ENCODE data around the gene SLC25A27. TPM values are rescaled to one million over a fixed set of nuclear protein-coding genes. Genes with fewer than 3 reads are reported as not detected.

SLC25A27 gene, protein sequence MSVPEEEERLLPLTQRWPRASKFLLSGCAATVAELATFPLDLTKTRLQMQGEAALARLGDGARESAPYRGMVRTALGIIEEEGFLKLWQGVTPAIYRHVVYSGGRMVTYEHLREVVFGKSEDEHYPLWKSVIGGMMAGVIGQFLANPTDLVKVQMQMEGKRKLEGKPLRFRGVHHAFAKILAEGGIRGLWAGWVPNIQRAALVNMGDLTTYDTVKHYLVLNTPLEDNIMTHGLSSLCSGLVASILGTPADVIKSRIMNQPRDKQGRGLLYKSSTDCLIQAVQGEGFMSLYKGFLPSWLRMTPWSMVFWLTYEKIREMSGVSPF
- total RNA-seq = 1 to 10 TPM in 1 of 3 donors, not detected in 2; 1.7 TPM
- 1.2 TPM for total RNA-seq (2013)

DNA sequence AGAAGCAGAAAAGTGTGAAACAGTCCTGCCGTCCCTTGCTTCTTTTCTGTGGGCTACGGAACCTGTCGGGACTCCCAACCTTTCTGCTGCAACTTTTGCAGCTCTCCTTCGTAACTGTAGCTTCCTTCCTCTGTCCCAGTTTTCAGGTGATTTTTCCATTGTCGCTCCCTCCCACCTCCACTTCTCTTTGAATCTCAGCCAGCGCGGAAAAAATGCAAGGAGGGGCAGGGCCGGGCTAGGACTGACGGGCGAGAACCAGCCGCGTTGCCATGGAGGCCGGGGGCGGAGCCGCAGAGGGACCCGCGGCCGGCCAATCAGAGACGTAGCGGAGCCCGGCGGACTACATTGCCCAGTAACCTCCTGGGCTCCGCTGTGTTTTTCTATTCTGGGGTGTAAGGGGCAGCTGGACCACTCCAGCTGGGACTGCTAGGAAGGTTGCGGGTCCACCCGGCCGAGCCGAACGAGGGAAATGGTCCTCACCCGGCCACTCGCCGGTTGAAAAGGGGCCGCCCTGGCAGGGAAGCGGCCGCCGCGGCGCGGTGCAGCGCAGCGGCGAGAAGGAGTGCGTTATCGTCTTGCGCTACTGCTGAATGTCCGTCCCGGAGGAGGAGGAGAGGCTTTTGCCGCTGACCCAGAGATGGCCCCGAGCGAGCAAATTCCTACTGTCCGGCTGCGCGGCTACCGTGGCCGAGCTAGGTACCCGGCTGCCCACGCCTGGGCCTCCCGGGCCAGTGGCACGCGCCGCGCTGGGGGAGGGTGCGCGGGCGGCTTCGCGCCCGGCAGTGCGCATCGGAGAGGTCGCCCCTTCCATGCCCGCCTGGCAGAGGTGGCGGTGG is at the start of gene SLC25A27, which contains the start of gene CYP39A1:
Gene SLC25A27, plus strand, starts transcription at position 373 of the 836 bp plus-strand sequence. Its CDS starts 218 bp downstream, at position 591.
Gene CYP39A1, minus strand, starts transcription at position 216 of the 836 bp plus-strand sequence. CDS start 236 bp downstream, outside the sequence.
- Histone ChIP-seq H3K27ac (ENCODE audit: low read length) (no peak within 1 kb of the TSS), H3K9me3 (ENCODE audit: control insufficient read depth, insufficient read depth, low read length) (no peaks in the 10 kb centered on the region), H3K4me1 (ENCODE audit: control insufficient read depth, insufficient read depth, low read length) (peaks cover 5% of the 10 kb centered on the region), H3K4me3 (ENCODE audit: low read length) (peak within 1 kb of the TSS; percentile 58), H3K36me3 (ENCODE audit: control insufficient read depth, insufficient read depth, low read length) (no peaks in the 10 kb centered on the region), H3K27me3 (ENCODE audit: control insufficient read depth, insufficient read depth, low read length) (peaks cover 20% of the 10 kb centered on the region)
- WGBS (ENCODE audit: insufficient coverage) = under 1% methylated on average over 71 of the region's 72 CpGs
- Mint-ChIP-seq H3K27ac (peak within 1 kb of the TSS in 1 of 2 donors; percentile 66), H3K36me3 (no peaks in the 10 kb centered on the region), H3K9me3 (peaks cover 0 to 2% of the 10 kb centered on the region in 2 donors), H3K4me3 (peak within 1 kb of the TSS; percentile 86), H3K4me1 (peaks cover 17 to 19% of the 10 kb centered on the region in 2 donors), H3K27me3 (ENCODE audit: low read depth in 2 of 2) (peaks cover 21 to 47% of the 10 kb centered on the region in 2 donors)
- peak; percentile 95 to 99 (median 99) for ATAC-seq
- TF ChIP-seq, protein P1, sequence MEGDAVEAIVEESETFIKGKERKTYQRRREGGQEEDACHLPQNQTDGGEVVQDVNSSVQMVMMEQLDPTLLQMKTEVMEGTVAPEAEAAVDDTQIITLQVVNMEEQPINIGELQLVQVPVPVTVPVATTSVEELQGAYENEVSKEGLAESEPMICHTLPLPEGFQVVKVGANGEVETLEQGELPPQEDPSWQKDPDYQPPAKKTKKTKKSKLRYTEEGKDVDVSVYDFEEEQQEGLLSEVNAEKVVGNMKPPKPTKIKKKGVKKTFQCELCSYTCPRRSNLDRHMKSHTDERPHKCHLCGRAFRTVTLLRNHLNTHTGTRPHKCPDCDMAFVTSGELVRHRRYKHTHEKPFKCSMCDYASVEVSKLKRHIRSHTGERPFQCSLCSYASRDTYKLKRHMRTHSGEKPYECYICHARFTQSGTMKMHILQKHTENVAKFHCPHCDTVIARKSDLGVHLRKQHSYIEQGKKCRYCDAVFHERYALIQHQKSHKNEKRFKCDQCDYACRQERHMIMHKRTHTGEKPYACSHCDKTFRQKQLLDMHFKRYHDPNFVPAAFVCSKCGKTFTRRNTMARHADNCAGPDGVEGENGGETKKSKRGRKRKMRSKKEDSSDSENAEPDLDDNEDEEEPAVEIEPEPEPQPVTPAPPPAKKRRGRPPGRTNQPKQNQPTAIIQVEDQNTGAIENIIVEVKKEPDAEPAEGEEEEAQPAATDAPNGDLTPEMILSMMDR (IDR thresholded peaks at IDR 0.05) = no peak
- intact Hi-C loops (cut with micrococcal nuclease) = no loop called here
- peak; percentile 66 to 77 for DNase-seq

DNA sequence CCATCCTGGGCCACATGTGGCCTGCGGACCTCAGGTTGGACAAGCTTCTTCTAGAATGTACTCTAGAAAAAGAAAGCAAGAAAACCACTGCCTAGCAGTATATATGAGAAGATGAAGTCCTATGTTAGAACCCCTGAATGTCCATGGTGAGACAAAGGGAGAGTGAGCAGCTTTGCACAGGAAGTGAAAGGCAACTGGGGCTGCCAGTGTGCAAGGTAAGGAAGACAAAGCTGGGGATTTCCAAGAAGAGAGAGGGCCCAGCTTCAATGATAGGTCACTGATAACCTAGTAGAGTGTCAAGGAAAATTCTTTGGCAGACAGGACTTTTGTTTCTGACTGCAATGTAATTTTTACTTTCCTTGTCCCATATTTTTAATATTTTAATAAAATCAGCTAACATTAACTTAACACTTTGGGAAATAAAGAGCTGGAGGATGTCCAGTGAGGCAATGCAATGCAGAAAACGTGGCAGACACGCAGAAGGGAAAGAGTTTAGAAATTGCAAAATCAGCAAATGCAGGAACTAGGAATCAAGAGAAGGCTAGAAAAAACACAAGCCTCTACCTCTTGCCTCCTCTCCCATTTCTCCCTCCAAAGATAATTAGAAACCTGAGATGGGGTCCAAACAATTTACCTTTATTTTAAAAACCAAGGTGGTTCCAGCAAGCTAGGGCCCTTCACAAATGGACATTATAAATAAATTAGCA is 47.5 kb upstream of the SLC25A27 start:
- H3K9me3 Mint-ChIP-seq = no peaks in the 10 kb centered on the region
- H3K4me1 Mint-ChIP-seq = no peaks in the 10 kb centered on the region
- H3K27me3 Mint-ChIP-seq (ENCODE audit: low read depth in 2 of 2) = peaks cover 15 to 21% of the 10 kb centered on the region in 2 donors
- WGBS (ENCODE audit: insufficient coverage) = 77% methylated on average over 3 of the region's 3 CpGs
- no peak overlapping the region for H3K4me3 ChIP-seq (ENCODE audit: low read length)
- no peaks in the 10 kb centered on the region for H3K9me3 ChIP-seq (ENCODE audit: control insufficient read depth, insufficient read depth, low read length)
- no peak overlapping the region for H3K27ac ChIP-seq (ENCODE audit: low read length)
- intact Hi-C loops (cut with micrococcal nuclease) = no loop called here
- ATAC-seq = no peak
- no peaks in the 10 kb centered on the region for H3K4me1 ChIP-seq (ENCODE audit: control insufficient read depth, insufficient read depth, low read length)
- no peaks in the 10 kb centered on the region for H3K27me3 ChIP-seq (ENCODE audit: control insufficient read depth, insufficient read depth, low read length)
- H3K36me3 Mint-ChIP-seq = no peaks in the 10 kb centered on the region
- H3K36me3 ChIP-seq (ENCODE audit: control insufficient read depth, insufficient read depth, low read length) = no peaks in the 10 kb centered on the region
- H3K4me3 Mint-ChIP-seq = no peak overlapping the region
- H3K27ac Mint-ChIP-seq = no peak overlapping the region
- no peak for DNase-seq
- TF ChIP-seq, protein P1 (IDR thresholded peaks at IDR 0.05) = no peak

DNA sequence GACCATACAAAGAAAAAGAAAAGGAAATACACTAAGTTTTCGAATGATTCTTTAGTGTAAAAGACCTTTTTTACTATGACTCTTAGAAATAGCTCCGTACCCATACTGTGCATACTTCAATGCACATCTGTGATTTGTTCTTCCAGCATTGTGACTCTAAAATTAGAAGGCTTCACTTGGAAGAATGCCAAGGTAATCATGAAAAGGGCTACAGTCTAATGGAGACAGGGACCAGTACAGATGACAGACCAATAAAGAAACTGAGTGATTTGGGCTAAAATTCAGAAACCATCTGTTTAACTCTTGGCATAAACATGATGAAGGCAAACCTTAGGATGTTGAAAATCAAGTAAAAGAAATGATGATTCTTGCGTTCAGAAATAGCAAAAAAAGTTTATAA is 46.4 kb upstream of the SLC25A27 start:
- Mint-ChIP-seq H3K27me3 (ENCODE audit: low read depth in 2 of 2) (peaks cover 10 to 26% of the 10 kb centered on the region in 2 donors), H3K27ac (no peak overlapping the region), H3K9me3 (no peaks in the 10 kb centered on the region), H3K4me1 (no peaks in the 10 kb centered on the region), H3K4me3 (no peak overlapping the region), H3K36me3 (no peaks in the 10 kb centered on the region)
- Histone ChIP-seq H3K4me1 (ENCODE audit: control insufficient read depth, insufficient read depth, low read length) (no peaks in the 10 kb centered on the region), H3K9me3 (ENCODE audit: control insufficient read depth, insufficient read depth, low read length) (no peaks in the 10 kb centered on the region), H3K36me3 (ENCODE audit: control insufficient read depth, insufficient read depth, low read length) (no peaks in the 10 kb centered on the region), H3K4me3 (ENCODE audit: low read length) (no peak overlapping the region), H3K27ac (ENCODE audit: low read length) (no peak overlapping the region), H3K27me3 (ENCODE audit: control insufficient read depth, insufficient read depth, low read length) (no peaks in the 10 kb centered on the region)
- intact Hi-C loops (cut with micrococcal nuclease) = no loop called here
- 71% methylated on average over 1 of the region's 3 CpGs for WGBS (ENCODE audit: insufficient coverage)
- DNase-seq (no peak), ATAC-seq (no peak)
- TF ChIP-seq, protein P1 (IDR thresholded peaks at IDR 0.05) = no peak

Data from natural killer cell (primary cell).